ENCODE results near the gene SCAMP2. TPM values are rescaled to one million over a fixed set of nuclear protein-coding genes. Genes with fewer than 3 reads are reported as not detected.

Gene SCAMP2
- total RNA-seq, 1 experiment from 2014 or later, result 38.0 TPM

- Mint-ChIP-seq H3K27ac (no peak overlapping the region), H3K4me3 (no peak overlapping the region), H3K27me3 (ENCODE audit: low read depth) (peaks cover 50% of the 10 kb centered on the region), H3K36me3 (no peaks in the 10 kb centered on the region), H3K9me3 (no peaks in the 10 kb centered on the region), H3K4me1 (peaks cover 18% of the 10 kb centered on the region)
- CTCF ChIA-PET, result interaction anchor here (1.2 to 1.4 kb wide), 2 partner anchors 52 to 54 kb away, joined by 3 to 4 read pairs; no protein-coding TSS in a partner anchor
- ATAC-seq (no peak), DNase-seq (ENCODE audit: low spot score) (no peak)
- no peak for TF ChIP-seq ELF4 (CRISPR knock-in tag; IDR thresholded peaks at IDR 0.05; ENCODE audit: low read depth)
- POLR2A ChIA-PET, result no interaction called here
Measured at GRCh38 chr15:74823324-74823723, 49.8 kb downstream of the SCAMP2 start.

- no peak for DNase-seq (ENCODE audit: low spot score)
- Mint-ChIP-seq H3K36me3 (no peaks in the 10 kb centered on the region), H3K27me3 (ENCODE audit: low read depth) (peaks cover 39% of the 10 kb centered on the region), H3K27ac (no peak overlapping the region), H3K4me3 (no peak overlapping the region), H3K9me3 (no peaks in the 10 kb centered on the region), H3K4me1 (peaks cover 21% of the 10 kb centered on the region)
- no peak for ATAC-seq
- no peak for TF ChIP-seq RELA (CRISPR knock-in tag; IDR thresholded peaks at IDR 0.05; ENCODE audit: borderline replicate concordance)
- TF ChIP-seq ZNF263 (CRISPR knock-in tag; IDR thresholded peaks at IDR 0.05; ENCODE audit: low read depth), result no peak
- no peak for TF ChIP-seq PREB (CRISPR knock-in tag; IDR thresholded peaks at IDR 0.05; ENCODE audit: borderline replicate concordance)
- TF ChIP-seq ZNF416 (CRISPR knock-in tag; IDR thresholded peaks at IDR 0.05), result no peak
- no peak for TF ChIP-seq NR2C2 (CRISPR knock-in tag; IDR thresholded peaks at IDR 0.05)
- TF ChIP-seq STAT6 (CRISPR knock-in tag; conservative IDR thresholded peaks at IDR 0.05; ENCODE audit: low read depth), result no peak
- POLR2A ChIA-PET, result no interaction called here
- CTCF ChIA-PET, result interaction anchor here (1.8 to 3.3 kb wide), 2 partner anchors 51 to 54 kb away, joined by 7 to 14 read pairs; no protein-coding TSS in a partner anchor
Measured at GRCh38 chr15:74822233-74822632, 50.9 kb downstream of the SCAMP2 start.

GRCh38 chr15:74821790-74822158, 51.4 kb downstream of the SCAMP2 start:
- Mint-ChIP-seq H3K36me3 (no peaks in the 10 kb centered on the region), H3K4me3 (no peak overlapping the region), H3K27ac (no peak overlapping the region), H3K9me3 (no peaks in the 10 kb centered on the region), H3K4me1 (peaks cover 21% of the 10 kb centered on the region), H3K27me3 (ENCODE audit: low read depth) (peaks cover 35% of the 10 kb centered on the region)
- DNase-seq (ENCODE audit: low spot score) (no peak), ATAC-seq (no peak)
- no peak for TF ChIP-seq ELF4 (CRISPR knock-in tag; IDR thresholded peaks at IDR 0.05; ENCODE audit: low read depth)
- TF ChIP-seq ZNF396 (CRISPR knock-in tag; IDR thresholded peaks at IDR 0.05; ENCODE audit: borderline replicate concordance), result no peak
- TF ChIP-seq FOXK1 (CRISPR knock-in tag; IDR thresholded peaks at IDR 0.05), result no peak
- TF ChIP-seq NR2C2 (CRISPR knock-in tag; IDR thresholded peaks at IDR 0.05), result no peak
- TF ChIP-seq NR3C1 (CRISPR knock-in tag; conservative IDR thresholded peaks at IDR 0.05; ENCODE audit: low read depth), result no peak
- TF ChIP-seq KAT7 (CRISPR knock-in tag; IDR thresholded peaks at IDR 0.05; ENCODE audit: borderline replicate concordance), result no peak
- no peak for TF ChIP-seq NFYB (CRISPR knock-in tag; conservative IDR thresholded peaks at IDR 0.05; ENCODE audit: low read depth)
- no peak for TF ChIP-seq ZNF671 (CRISPR knock-in tag; IDR thresholded peaks at IDR 0.05)
- TF ChIP-seq CTCF (IDR thresholded peaks at IDR 0.05), result no peak
- TF ChIP-seq HMGXB4 (CRISPR knock-in tag; IDR thresholded peaks at IDR 0.05), result no peak
- TF ChIP-seq TCF7 (CRISPR knock-in tag; IDR thresholded peaks at IDR 0.05; ENCODE audit: low read depth), result no peak
- CTCF ChIA-PET, result interaction anchor here (1.0 to 3.3 kb wide), 7 partner anchors 12 to 200 kb away, joined by 3 to 14 read pairs (median 4); no protein-coding TSS in a partner anchor
- POLR2A ChIA-PET, result no interaction called here

All from WTC11 (cell line).